Left renal pelvis (tissue), 4 donors: Measurements from ENCODE around the gene GRIP2. TPM values are rescaled to one million over a fixed set of nuclear protein-coding genes. Genes with fewer than 3 reads are reported as not detected.

Experiments used
- DNase-seq, 4 donors: peaks; one replicate each; pipeline ENCODE4 v3.0.0-alpha.2; 2013; ENCODE audit warnings: low read depth in 4 of 4, low spot score in 3 of 4
- polyA plus RNA-seq, 4 donors: library from polyadenylated mRNA; unstranded; fragments of 120-200 nt; gene quantifications; one replicate each; pipeline ENCODE4 v1.2.1, GENCODE V29; 2013; ENCODE audit not compliant: insufficient read length in 4 of 4

The GRIP2 gene
- polyA plus RNA-seq, 4 donors = 0.68 to 1.5 (median 1.4) TPM

- DNase-seq = no peak
Measured at GRCh38 chr3:14488286-14489041, 51.7 kb downstream of the GRIP2 start.

GRCh38 chr3:14487821-14488220 is 52.3 kb downstream of the GRIP2 start:
- DNase-seq = no peak

DNA sequence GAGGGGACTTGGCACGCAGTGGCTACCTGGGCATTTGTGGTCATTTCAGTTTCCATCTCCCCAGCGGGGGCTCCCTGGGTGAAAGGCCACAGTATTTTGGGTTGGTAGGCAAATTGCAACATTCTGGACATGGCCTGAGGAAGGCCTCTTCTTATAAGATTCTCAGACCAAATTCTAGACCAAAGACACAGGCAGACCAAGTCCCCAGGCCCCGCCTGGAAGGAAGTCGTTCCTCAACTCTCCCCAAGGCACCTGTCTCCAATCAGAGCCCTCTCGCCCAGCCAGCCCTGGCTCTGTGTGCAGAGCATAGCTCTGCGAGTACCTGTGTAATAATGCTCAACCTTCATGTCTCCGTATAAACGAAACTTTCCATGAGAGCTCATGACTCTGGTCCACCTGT is 53.1 kb downstream of the GRIP2 start:
- no peak for DNase-seq

- no peak for DNase-seq
Measured at GRCh38 chr3:14486460-14486859, 53.7 kb downstream of the GRIP2 start.

GRCh38 chr3:14485981-14486380 is 54.2 kb downstream of the GRIP2 start:
- DNase-seq = no peak

- no peak for DNase-seq
Measured at GRCh38 chr3:14484741-14485140, 55.4 kb downstream of the GRIP2 start.

DNA sequence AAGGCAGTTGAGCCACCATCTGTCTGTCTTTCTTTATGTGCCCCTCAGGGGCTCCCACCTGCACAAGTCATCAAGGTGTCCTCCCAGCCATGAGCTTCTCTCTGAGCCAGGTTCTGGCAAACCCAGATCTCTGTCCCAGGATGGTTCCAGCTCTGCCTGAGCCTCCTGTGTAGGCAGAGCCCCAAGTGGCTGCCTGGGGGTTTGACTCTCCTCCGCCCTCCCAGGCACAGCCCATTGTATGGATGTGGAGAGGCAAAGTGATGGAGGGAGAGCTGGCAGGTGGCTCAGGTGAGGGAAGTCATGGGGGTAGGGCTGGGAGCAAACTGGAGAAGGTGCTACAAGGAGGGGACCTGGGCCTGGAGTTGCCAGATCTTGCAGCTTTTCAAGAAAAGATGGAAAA is 56.9 kb downstream of the GRIP2 start:
- DNase-seq = no peak

GRCh38 chr3:14482271-14482721 is 57.8 kb downstream of the GRIP2 start:
- DNase-seq = no peak

DNA sequence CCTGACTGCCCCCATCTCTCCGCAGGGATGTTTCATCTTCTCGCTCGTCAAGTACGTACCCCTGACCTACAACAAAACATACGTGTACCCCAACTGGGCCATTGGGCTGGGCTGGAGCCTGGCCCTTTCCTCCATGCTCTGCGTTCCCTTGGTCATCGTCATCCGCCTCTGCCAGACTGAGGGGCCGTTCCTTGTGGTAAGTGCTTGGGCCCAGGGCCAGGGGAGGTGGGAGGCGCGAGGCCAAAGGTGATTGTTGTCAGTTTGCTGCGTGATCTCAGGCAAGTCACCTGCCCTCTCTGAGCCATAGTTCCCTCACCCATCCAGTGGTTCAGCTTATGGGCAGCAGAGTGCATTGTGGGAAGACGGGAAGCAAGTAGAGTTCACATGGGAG is 58.5 kb downstream of the GRIP2 start:
- no peak for DNase-seq

DNA sequence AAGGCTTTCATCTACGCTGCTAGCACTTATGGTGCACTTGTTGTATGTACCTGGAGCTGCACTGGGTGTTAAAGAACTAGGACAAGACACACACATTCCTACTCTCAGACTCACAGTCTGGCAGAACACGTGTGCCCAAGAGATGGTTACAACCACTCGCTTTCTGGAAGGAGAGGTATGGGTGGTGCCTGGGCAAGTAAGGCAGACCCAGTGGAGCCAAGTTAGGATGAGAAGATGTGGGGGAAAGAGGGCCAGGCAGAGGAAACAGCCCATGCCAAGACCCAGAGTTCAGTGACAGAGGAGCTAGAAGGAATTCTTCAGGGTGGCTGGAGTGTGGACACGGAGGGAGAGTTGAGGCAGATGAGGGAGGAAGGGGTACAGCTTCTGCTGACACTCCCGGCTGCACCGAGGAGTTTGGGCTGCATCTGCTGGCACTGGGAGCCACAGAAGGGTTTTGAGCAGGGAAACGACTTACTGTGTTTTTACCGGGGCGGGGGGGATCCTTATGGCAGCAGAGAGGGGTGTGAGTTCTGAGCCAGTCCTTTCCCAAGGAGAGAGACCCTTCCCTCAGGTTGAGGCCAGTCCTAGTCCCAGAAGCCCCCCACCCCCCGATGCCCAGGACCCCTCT is 59.0 kb downstream of the GRIP2 start:
- DNase-seq = no peak

DNA sequence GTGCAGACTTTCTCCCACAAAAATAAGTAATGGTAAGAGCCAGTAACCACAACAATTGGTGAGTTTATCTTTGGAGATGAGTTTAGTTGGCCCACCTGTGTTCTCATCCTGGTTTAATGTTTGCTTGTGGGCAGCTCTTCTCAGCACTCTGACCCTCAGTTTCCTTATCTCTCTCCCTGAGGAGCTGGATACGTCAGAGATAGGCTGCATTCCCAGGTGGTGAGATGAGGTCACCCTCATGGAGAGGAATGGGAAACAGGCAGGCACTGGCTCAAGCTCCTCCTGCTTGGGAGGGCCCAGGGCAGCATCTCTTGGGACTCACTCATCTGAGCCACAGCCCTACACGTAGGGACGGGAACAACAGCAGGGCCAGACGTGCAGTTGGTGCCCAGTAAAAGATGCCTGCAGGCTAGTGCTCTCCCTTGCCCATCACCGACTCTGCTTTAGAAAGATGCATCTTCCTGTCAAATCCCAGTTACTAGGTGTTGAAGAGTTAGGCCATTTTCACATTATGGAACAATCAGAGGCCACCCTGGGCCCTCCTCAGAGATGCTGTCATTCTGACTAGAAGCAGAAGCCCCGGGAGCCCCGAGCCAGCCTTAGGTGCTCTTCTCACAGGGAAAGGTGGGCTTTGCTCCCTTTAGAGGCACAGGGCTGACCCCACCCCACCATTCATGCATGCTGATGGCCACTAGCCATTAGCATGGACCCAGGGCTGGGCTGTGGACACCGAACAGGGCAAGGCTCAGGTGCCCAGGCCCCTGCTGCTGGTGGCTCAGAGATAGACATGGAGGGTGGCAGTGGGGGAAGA is 59.7 kb downstream of the GRIP2 start:
- DNase-seq = no peak

DNA sequence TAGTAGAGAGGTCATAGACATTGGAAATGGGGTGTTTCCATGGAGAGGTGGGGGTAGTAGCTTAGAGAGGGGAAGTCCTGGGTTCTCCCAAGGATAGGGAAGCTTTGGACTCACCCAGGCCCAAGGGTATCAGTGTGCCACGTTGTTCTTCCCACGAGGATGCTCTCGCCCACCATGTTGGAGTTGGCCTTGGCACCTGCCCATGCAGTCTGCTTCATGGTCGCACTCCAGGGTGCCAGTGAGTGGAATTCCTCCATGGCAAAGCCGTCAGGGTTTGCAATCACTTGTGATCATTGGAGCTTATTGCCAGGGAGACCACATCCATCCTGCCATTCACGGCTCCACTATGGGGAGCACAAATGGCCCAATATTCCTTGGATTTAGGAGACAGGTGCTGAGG is 60.6 kb downstream of the GRIP2 start:
- DNase-seq = no peak

DNA sequence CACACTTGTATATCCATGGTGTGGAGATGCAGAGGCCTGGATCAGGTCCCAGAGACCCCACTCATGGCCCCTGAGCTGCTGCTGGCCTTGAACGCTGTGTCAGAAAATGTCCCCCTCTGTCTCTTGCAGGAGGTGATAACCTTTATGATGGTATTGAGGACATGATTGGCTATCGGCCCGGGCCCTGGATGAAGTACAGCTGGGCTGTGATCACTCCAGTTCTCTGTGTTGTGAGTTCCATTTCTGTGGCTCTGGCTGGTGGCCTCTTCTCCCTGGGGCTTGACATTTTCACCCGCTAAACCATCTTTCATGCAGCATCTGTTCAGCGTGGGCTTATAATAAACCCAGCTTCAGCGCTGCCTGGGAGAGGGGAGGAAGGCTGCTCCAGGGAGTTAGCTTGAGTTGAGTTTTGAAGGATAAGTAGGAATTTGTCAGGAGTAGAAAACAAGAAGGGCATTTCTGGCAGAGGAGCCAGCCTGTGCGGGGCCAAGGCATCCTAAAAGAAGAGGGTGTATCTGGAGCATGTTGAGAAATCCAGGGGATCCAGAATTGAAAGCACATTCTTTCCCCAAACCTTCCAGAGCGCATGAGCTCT is 61.1 kb downstream of the GRIP2 start:
- no peak for DNase-seq

DNA sequence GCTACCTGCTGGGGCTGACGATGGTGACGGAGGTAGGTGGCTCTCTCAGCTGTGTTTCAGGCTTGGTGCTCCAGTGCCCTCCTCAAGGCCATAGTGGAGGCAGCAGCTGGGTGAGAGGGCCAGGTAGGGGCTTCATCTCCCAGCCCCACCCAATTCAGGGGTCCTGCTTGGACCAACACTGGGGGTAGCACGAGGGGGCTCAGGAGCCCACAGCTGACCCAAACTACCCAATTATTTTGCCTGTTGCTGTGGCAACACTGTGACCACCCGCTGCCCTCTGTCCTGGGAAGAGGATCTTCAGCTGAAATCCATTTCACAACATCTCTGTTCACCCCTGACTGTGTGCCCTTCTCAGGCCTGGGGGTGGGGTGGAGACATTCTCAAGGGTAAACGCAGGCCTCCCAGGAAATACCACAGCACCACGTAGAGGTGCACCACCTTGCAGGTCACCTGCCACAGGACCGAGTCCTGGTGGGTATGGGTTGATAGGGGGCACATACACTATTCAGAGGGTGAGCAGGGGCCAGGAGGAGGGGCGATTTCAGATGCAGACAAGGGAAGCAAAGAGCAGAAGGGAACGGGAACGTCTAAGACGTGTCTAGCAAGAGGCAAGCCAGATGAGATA is 62.7 kb downstream of the GRIP2 start:
- DNase-seq = no peak

DNA sequence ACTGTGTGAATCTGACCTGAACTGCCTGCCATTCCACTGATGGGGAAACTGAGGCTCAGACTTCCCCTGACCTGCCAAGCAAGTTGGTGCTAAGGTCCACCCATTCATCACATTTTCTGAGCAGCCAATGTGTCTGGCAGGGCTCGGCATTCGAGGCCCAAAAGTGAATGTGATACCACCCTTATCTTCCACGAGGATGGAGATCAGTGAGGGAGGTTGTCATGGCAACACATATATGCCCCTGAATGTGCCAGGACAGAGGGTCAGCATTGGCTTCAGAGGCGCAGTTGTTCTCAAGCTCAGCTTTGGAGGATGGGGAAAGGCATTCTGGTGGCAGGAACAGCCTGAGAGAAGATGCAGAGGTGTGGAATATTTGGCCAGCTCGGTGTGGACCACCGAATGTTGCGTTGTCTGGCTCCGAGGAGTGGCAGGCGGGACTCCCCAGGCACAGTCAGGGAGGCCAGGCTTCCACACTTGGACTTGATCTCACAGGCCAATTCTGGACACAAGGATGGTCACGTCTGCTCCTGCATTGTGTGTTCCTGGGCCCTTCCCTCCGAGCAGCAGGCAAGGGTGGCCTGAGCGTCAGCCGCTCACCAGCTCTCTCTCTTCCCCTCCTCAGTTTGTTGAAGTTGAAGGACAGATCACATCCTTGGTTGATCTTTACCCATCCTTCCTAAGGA is 63.4 kb downstream of the GRIP2 start:
- DNase-seq = no peak

- no peak for DNase-seq
Measured at GRCh38 chr3:14475621-14476020, 64.5 kb downstream of the GRIP2 start.

- no peak for DNase-seq
Measured at GRCh38 chr3:14474363-14475081, 65.6 kb downstream of the GRIP2 start.

- peak in 3 of 4 donors; percentile 60 to 74 (median 72) for DNase-seq
Measured at GRCh38 chr3:14473411-14473891, 66.7 kb downstream of the GRIP2 start.
